ENCODE results near the gene MEI1. TPM values are rescaled to one million over a fixed set of nuclear protein-coding genes. Genes with fewer than 3 reads are reported as not detected.
A peak's percentile ranks its signal among the peaks of the same experiment; 100 is the strongest.

The MEI1 gene
- polyA plus RNA-seq, 2 donors, result 0.36 to 0.79 TPM

DNA sequence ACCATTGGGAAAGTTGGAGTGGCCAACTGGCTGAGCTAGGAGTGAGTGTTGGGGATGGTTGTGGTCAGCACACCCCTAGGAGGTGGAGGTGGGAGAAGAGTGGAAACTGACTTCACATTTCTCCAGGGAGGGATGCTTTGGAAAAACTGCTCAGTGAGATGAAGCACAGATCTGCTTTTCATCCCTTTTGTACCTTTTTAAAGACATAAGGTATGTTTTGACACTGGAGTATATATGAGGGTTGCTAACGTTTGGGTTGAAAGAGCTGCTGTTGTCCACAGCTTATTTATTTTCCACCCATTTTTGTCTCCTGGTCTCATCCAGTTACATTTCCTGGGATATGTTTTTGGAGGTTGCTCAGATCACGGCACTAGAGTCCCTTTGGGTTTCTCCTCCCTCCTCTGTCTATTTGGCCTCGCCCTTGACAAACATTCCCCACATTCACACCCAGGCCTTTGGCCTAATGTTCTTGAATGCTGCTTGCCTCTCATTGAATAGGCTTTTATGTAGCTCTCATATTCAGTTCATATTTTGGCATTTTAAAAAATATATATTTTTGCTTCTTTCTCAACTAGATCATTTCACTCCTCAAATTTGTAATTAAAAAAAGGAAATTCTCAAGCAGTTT lies 141.9 kb downstream of the MEI1 start:
- H3K27me3 ChIP-seq (ENCODE audit: control insufficient read depth in 1 of 2, insufficient read depth in 2 of 2, low read length in 2 of 2), result no peaks in the 10 kb centered on the region
- no peak overlapping the region for H3K4me3 ChIP-seq (ENCODE audit: low read depth in 1 of 2, low read length in 2 of 2)
- no peaks in the 10 kb centered on the region for H3K9me3 ChIP-seq (ENCODE audit: control insufficient read depth in 2 of 2, insufficient read depth in 1 of 2, low read depth in 1 of 2, low read length in 1 of 2)
- H3K4me1 ChIP-seq (ENCODE audit: control insufficient read depth in 2 of 2, insufficient read depth in 2 of 2, low read length in 1 of 2), result peaks cover 0 to 17% of the 10 kb centered on the region in 2 donors
- peaks cover 0 to 6% of the 10 kb centered on the region in 2 donors for H3K36me3 ChIP-seq (ENCODE audit: control insufficient read depth in 2 of 2, insufficient read depth in 2 of 2, low read length in 1 of 2)
- WGBS, 2 donors, result 28 to 32% methylated on average over 3 of the region's 3 CpGs
- H3K27ac ChIP-seq (ENCODE audit: low read depth in 2 of 2, low read length in 1 of 2), result peak overlapping the region; percentile 84 to 94

DNA sequence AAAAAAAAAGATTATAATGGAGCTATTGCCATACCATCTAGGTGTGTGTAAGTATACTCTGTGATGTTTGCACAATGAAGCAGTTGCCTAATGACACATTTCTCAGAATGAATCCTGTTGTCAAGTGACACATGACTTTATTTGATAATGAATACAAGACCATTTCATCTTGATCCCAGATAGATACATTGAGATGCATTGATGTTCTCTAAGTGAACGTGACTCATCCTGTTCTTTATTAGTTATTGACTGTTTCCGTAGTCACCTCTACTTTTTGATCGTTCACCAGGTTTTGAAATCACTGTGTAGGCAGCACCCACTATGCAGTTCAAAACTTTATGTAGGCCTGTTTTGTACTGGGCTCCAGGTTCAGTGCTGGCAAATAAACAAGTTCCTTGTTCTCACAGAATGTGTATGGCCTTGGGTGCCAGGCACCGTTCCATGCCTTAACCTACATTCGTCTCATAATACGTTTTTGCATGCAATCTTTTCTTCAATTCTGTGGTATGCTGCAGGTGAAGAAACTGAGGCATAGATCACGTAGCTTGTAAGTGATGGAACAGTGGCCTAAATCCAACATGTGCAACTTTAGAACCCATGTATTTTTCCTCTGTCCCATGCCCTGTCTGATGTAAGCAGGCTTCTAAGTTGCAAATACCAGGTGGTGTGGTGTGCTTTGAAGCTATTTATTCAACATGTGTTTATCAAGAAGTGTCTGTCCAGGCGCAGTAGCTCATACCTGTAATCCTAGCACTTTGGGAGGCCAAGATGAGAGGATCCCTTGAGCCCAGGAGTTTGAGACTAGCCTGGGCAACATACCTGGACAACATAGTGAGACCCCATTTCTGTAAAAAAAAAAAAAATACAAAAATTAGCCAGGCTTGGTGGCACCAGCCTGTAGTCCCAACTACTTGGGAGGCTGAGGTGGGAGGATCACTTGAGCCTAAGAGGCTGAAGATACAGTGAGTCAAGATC lies 144.0 kb downstream of the MEI1 start:
- Histone ChIP-seq H3K4me3 (ENCODE audit: low read depth in 1 of 2, low read length in 2 of 2) (no peak overlapping the region), H3K36me3 (ENCODE audit: control insufficient read depth in 2 of 2, insufficient read depth in 2 of 2, low read length in 1 of 2) (peaks cover 0 to 4% of the 10 kb centered on the region in 2 donors), H3K4me1 (ENCODE audit: control insufficient read depth in 2 of 2, insufficient read depth in 2 of 2, low read length in 1 of 2) (peaks cover 0 to 21% of the 10 kb centered on the region in 2 donors), H3K27ac (ENCODE audit: low read depth in 2 of 2, low read length in 1 of 2) (peak overlapping the region; percentile 78 to 79), H3K27me3 (ENCODE audit: control insufficient read depth in 1 of 2, insufficient read depth in 2 of 2, low read length in 2 of 2) (no peaks in the 10 kb centered on the region), H3K9me3 (ENCODE audit: control insufficient read depth in 2 of 2, insufficient read depth in 1 of 2, low read depth in 1 of 2, low read length in 1 of 2) (no peaks in the 10 kb centered on the region)
- 43 to 49% methylated on average over 8 of the region's 8 CpGs for WGBS, 2 donors

DNA sequence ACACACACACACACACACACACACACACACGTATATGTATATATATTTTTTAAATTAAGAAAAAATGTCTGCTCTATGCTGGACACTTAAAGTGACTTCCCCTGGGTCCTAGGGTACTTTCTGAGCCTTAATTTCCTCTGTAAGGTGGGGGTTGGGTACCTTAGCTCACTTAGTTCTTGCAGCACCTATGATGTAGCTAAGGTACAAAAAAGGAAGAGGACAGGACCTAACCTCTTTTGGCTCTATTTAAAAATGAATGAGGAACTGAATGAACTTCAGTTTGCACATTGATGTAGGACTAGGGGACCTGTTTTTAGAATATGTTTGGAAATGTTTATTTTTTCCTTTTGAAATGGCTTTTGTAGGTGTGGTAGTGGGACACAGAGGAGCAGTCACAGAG lies 144.7 kb downstream of the MEI1 start:
- H3K9me3 ChIP-seq (ENCODE audit: control insufficient read depth in 2 of 2, insufficient read depth in 1 of 2, low read depth in 1 of 2, low read length in 1 of 2), result no peaks in the 10 kb centered on the region
- H3K4me3 ChIP-seq (ENCODE audit: low read depth in 1 of 2, low read length in 2 of 2), result no peak overlapping the region
- peaks cover 3 to 20% of the 10 kb centered on the region in 2 donors for H3K4me1 ChIP-seq (ENCODE audit: control insufficient read depth in 2 of 2, insufficient read depth in 2 of 2, low read length in 1 of 2)
- 31 to 47% methylated on average over 1 of the region's 1 CpG for WGBS, 2 donors
- no peaks in the 10 kb centered on the region for H3K27me3 ChIP-seq (ENCODE audit: control insufficient read depth in 1 of 2, insufficient read depth in 2 of 2, low read length in 2 of 2)
- peaks cover 0 to 4% of the 10 kb centered on the region in 2 donors for H3K36me3 ChIP-seq (ENCODE audit: control insufficient read depth in 2 of 2, insufficient read depth in 2 of 2, low read length in 1 of 2)
- H3K27ac ChIP-seq (ENCODE audit: low read depth in 2 of 2, low read length in 1 of 2), result peak overlapping the region; percentile 74 to 79

DNA sequence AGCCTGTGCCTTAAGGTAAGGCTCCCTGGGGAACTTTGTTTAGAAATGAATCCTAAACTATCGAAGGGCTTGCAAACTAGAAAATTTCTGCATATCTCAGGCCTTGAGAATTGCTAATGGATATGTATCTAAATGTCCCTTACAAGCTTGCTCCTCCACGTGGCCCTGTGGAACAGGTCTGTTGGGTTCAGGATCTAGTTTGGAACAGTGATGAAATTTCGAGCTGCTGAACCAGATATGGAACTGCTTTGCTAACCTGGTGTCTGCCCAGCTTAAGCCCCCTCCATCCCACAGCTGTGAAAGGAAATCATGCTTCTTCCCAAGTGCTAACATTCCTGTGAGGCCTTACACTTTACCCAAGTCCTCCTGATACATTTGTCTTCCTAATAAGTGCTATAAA lies 145.2 kb downstream of the MEI1 start:
- Histone ChIP-seq H3K4me1 (ENCODE audit: control insufficient read depth in 2 of 2, insufficient read depth in 2 of 2, low read length in 1 of 2) (peaks cover 3 to 18% of the 10 kb centered on the region in 2 donors), H3K27ac (ENCODE audit: low read depth in 2 of 2, low read length in 1 of 2) (peak overlapping the region; percentile 79 to 81)

DNA sequence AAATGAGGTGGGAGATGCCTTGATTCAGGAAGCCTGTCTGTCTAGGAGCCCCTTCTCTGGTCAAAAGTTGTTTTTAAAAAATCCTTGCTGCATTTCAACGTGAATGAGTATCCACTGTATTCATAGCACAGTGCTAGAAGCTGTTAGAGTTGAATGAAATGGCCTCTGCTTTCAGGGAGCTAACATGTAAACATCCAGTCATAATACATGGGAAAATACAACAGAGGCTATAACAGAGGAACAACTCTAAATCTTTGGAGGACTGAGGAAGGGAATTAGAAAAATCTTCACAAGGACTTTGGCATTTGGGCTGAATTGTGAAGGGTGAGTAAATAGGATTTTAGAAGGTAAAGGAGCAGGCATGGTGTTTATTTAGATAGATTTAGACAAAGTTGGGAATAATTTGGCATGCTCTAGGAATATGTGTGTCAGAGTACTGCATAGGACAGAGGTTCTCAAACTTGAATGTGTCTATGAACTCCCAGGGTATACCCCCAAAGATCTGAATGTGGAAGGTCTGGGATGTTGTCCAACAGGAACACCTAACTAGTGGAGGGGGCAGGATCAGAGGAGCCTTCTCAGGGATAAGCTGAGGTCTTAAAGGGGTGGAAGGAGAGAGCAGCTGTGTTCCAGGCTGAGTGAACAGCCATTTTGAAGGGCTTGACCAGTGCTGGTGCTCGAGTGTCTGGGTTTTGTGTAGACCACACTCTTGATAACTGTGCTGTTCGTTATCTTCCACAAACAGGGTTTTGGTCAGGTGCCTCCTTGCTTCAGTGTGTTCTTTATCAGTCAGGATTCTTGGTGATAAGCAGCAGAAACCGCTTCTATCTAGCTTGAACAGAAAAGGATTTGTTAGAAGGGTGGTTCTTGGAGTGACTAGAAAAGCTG lies 146.3 kb downstream of the MEI1 start:
- peak overlapping the region; percentile 79 to 93 for H3K27ac ChIP-seq (ENCODE audit: low read depth in 2 of 2, low read length in 1 of 2)
- H3K4me3 ChIP-seq (ENCODE audit: low read depth in 1 of 2, low read length in 2 of 2), result no peak overlapping the region
- peaks cover 3 to 18% of the 10 kb centered on the region in 2 donors for H3K4me1 ChIP-seq (ENCODE audit: control insufficient read depth in 2 of 2, insufficient read depth in 2 of 2, low read length in 1 of 2)
- H3K9me3 ChIP-seq (ENCODE audit: control insufficient read depth in 2 of 2, insufficient read depth in 1 of 2, low read depth in 1 of 2, low read length in 1 of 2), result no peaks in the 10 kb centered on the region
- no peaks in the 10 kb centered on the region for H3K27me3 ChIP-seq (ENCODE audit: control insufficient read depth in 1 of 2, insufficient read depth in 2 of 2, low read length in 2 of 2)
- H3K36me3 ChIP-seq (ENCODE audit: control insufficient read depth in 2 of 2, insufficient read depth in 2 of 2, low read length in 1 of 2), result peaks cover 0 to 4% of the 10 kb centered on the region in 2 donors
- WGBS, 2 donors, result 37 to 41% methylated on average over 4 of the region's 4 CpGs

More for the DNA sequence above, 145.2 kb downstream of the MEI1 start:
- Histone ChIP-seq H3K9me3 (ENCODE audit: control insufficient read depth in 2 of 2, insufficient read depth in 1 of 2, low read depth in 1 of 2, low read length in 1 of 2) (no peaks in the 10 kb centered on the region), H3K27me3 (ENCODE audit: control insufficient read depth in 1 of 2, insufficient read depth in 2 of 2, low read length in 2 of 2) (no peaks in the 10 kb centered on the region), H3K4me3 (ENCODE audit: low read depth in 1 of 2, low read length in 2 of 2) (no peak overlapping the region), H3K36me3 (ENCODE audit: control insufficient read depth in 2 of 2, insufficient read depth in 2 of 2, low read length in 1 of 2) (peaks cover 0 to 4% of the 10 kb centered on the region in 2 donors)
- WGBS, 2 donors, result 36 to 40% methylated on average over 3 of the region's 3 CpGs

DNA sequence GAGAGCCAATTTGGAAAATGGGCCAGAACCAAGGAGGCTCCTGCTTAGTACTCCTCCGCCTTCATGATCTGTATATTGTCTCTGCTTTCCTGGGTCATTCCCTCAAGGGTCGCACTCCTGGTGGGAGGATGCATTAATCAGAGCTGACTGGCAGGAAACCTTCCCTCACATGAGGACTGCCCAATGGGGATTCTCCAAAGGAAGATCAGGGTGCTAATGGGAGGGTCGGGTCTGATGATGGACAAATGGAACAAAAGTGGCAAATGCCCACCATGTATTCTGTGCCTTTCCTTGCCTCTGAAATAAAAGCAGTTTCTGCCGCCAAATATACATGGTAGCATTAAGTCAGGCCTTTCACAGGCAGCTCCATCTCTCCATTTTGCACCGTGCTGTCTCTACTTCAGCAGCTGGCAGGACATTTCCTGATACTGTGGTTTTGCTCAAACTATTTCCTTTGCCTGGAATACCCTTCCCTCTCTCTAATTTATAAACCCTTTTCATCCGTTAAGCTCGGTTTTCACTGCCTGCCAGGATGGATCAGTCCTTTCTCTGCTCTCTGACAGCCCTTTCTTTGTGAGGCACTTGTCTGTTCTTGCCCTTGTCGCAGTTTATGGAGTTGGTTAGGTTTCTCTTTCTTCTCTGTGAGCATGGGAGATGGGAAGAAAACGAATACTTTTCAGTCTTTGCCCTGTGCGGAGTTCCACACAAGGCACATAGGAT lies 147.1 kb downstream of the MEI1 start:
- Histone ChIP-seq H3K36me3 (ENCODE audit: control insufficient read depth in 2 of 2, insufficient read depth in 2 of 2, low read length in 1 of 2) (peaks cover 0 to 3% of the 10 kb centered on the region in 2 donors), H3K9me3 (ENCODE audit: control insufficient read depth in 2 of 2, insufficient read depth in 1 of 2, low read depth in 1 of 2, low read length in 1 of 2) (no peaks in the 10 kb centered on the region), H3K4me3 (ENCODE audit: low read depth in 1 of 2, low read length in 2 of 2) (peak overlapping the region in 1 of 2 donors; percentile 25), H3K4me1 (ENCODE audit: control insufficient read depth in 2 of 2, insufficient read depth in 2 of 2, low read length in 1 of 2) (peaks cover 3 to 12% of the 10 kb centered on the region in 2 donors), H3K27me3 (ENCODE audit: control insufficient read depth in 1 of 2, insufficient read depth in 2 of 2, low read length in 2 of 2) (no peaks in the 10 kb centered on the region), H3K27ac (ENCODE audit: low read depth in 2 of 2, low read length in 1 of 2) (peak overlapping the region; percentile 79 to 93)
- WGBS, 2 donors, result 40 to 54% methylated on average over 10 of the region's 10 CpGs

DNA sequence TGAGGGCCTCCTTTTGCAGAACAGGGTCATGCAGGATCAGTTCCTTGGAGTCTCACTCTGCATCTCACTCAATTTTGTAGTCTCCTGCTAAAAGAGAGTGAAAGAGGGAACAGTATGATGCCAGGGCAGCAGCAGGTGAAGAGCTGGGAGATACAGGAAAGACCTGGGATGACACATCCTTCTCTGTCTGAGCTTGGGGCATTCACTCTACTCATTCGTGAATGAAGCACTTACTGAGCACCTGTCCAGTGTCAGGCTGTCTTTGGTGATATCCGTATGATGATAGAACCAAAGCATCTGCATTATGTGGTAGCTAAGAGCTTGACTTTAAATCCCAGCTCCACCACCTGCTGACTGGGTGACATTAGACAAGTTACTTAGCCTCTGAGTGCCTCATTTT lies 148.0 kb downstream of the MEI1 start:
- Histone ChIP-seq H3K36me3 (ENCODE audit: control insufficient read depth in 2 of 2, insufficient read depth in 2 of 2, low read length in 1 of 2) (peaks cover 0 to 4% of the 10 kb centered on the region in 2 donors), H3K4me3 (ENCODE audit: low read depth in 1 of 2, low read length in 2 of 2) (peak overlapping the region in 1 of 2 donors; percentile 25), H3K27ac (ENCODE audit: low read depth in 2 of 2, low read length in 1 of 2) (peak overlapping the region; percentile 79 to 93), H3K4me1 (ENCODE audit: control insufficient read depth in 2 of 2, insufficient read depth in 2 of 2, low read length in 1 of 2) (peaks cover 3 to 12% of the 10 kb centered on the region in 2 donors), H3K9me3 (ENCODE audit: control insufficient read depth in 2 of 2, insufficient read depth in 1 of 2, low read depth in 1 of 2, low read length in 1 of 2) (no peaks in the 10 kb centered on the region), H3K27me3 (ENCODE audit: control insufficient read depth in 1 of 2, insufficient read depth in 2 of 2, low read length in 2 of 2) (no peaks in the 10 kb centered on the region)
- 43 to 52% methylated on average over 2 of the region's 2 CpGs for WGBS, 2 donors

DNA sequence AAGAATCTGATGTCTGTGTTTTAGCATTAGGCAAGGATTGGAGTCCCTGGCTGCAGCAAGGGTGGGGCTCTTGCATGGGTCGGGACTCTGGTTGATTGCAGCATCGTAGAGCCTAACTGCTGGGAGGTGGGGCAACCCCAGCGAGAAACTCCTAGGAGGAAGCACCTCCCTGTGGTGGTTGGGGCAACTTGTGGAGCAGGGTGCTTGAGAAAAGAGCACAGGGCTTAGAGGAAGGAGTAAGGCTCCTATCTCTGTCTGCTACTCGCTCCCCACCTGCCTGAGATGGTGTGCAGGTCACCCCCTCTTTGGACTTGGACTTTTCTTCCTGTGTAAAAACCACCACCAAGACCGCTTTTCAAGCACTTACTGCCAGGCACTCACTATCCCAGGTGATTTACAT lies 149.2 kb downstream of the MEI1 start:
- peak overlapping the region; percentile 57 to 90 for H3K27ac ChIP-seq (ENCODE audit: low read depth in 2 of 2, low read length in 1 of 2)
- peaks cover 3 to 12% of the 10 kb centered on the region in 2 donors for H3K4me1 ChIP-seq (ENCODE audit: control insufficient read depth in 2 of 2, insufficient read depth in 2 of 2, low read length in 1 of 2)
- peaks cover 0 to 4% of the 10 kb centered on the region in 2 donors for H3K36me3 ChIP-seq (ENCODE audit: control insufficient read depth in 2 of 2, insufficient read depth in 2 of 2, low read length in 1 of 2)
- 37 to 53% methylated on average over 5 of the region's 5 CpGs for whole genome bisulfite sequencing, 2 donors
- H3K27me3 ChIP-seq (ENCODE audit: control insufficient read depth in 1 of 2, insufficient read depth in 2 of 2, low read length in 2 of 2), result no peaks in the 10 kb centered on the region
- no peaks in the 10 kb centered on the region for H3K9me3 ChIP-seq (ENCODE audit: control insufficient read depth in 2 of 2, insufficient read depth in 1 of 2, low read depth in 1 of 2, low read length in 1 of 2)
- H3K4me3 ChIP-seq (ENCODE audit: low read depth in 1 of 2, low read length in 2 of 2), result no peak overlapping the region

Data from esophagus (tissue), 2 donors.